Activated CD4-positive, CD25-positive, alpha-beta regulatory T cell (primary cell): ENCODE measurements around the gene ADAT1.

ENCODE experiments used
- DNase-seq, 4 experiments: peaks; one replicate each; lab custom pipeline; 2025; lab: John Stamatoyannopoulos, UW

Gene ADAT1

DNA sequence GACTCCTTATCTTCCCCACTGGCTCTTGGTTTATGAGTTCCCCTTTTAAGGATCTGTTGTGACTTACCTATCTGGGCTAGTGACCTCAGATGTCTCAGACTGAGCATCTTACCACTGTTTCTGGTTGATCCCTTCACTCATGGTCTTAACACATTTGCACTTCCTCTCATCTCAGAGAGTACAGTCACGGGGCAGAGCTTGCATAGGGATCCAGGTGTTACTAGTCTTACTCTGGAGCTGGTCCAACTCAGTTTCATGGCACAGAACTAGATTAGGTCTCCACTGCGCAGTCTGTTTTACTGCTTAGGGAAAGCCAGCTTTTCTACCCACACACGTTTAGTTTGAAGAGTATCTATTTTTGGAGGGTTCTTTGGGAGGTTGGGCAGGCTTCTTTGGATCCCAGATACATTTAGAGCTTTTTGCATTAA is 46.7 kb downstream of the ADAT1 start:
- no peak for DNase-seq

DNA sequence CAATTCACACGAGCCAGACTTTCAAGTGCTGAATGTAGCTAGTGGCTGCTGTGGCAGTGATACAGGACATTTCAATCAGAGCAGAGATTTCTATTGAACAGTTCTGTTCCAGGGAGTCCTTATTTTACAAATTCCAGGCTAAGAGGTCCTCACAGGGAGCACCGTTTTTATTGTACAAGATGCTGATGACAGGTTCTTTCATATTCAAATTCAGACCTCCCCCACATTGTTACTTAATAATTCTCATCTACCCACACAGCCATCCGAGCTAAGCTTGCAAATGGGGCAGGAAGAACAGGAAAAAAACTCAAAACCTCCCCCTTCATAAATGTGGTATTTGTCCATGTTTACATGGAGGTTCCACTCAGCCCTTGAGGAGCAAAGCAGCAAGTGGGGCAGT is 47.1 kb downstream of the ADAT1 start:
- no peak for DNase-seq

DNA sequence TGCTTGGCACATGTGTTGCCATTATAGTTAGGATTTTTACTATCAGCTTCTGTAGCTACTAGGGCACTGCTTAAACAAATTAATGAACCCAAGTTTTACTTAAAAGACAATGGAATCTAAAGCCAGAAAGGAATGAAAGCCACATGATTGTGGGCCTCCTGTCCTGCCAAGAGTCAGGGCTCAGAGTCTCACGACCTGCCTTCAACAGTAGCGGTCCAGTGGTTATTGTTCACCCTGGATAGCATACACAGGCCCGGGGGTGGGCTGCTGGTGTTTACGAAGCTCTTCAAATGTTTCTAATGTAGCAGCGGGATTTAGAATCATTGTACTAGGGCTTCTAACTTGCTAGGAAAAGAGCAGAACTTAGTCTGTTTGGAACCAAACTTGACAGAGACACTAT is 49.1 kb downstream of the ADAT1 start:
- DNase-seq: no peak

DNA sequence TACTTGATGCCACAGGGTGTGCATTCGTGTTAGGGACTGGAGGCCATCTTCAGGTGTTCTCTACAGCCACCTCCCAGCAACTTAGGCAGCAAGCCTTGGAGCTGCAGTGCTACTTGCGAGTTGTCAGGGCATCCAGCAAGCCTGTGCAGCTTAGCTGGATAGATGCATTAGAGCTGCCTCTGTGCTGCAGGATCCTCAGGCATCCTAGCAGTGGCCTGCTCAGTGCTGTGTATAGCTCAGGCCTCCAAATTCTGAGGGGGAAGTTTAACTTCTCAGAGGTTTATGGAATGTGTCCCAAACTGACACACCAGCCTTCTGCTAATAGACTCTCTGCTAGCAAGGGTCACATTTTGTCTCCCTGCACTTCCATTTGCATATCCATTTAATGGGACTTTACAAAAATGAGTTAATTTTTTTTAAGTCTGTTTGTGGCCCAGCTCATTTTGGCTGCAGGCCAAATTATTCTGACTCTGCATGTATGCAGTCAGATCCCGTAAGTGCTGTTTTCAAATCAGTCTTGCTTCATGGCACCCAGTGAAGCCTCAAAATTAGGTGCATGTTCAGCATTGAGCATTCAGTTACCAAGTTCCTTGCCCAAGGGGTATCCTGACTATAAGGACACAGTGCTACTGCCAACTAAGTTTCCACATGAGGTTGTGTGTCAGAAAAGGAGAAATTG is 50.1 kb downstream of the ADAT1 start:
- DNase-seq: no peak

- no peak for DNase-seq
Observed at GRCh38 chr16:75570396-75571065, 52.5 kb downstream of the ADAT1 start.

- DNase-seq: no peak
Observed at GRCh38 chr16:75567911-75568310, 55.2 kb downstream of the ADAT1 start.

GRCh38 chr16:75566758-75567255 is 56.3 kb downstream of the ADAT1 start:
- peak in 2 of 4 experiments; percentile 5 to 29 for DNase-seq

DNA sequence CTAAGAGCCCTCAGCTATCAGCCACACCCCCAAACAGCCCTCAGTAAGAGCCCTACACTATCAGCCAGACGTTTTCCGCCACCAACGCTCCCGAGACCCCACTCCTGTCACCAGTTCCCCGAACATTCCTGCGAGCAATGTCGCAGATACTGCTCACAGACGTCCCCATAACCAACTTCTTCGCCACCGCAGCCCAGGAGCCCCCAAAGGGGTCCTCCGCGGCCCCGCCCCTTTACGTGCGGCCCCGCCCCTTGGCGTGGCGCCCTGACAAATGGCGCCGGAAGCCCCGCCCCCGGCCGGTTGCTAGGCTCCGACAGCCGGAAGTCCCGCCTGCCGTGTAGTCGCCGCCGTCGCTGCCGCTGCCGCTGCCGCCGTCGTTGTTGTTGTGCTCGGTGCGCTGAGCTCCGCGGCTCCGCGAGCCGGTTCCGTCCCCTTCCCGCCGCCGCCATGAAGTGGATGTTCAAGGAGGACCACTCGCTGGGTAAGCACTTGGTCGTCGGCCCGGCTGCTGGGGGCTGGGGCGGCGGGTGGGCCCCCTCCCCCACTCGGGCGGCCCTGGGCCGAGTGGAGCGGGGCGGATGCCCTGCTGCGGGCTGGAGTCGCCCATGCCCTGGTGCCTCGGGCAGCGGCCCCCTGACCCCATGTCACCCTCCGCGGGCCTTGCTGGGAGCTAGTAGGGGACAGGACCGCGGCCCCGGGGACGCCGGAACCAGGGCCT is 56.9 kb downstream of the ADAT1 start, which contains the start of gene GABARAPL2:
Gene GABARAPL2 (plus strand): TSS at position 340 of the 718 bp plus-strand sequence. CDS start 108 bp downstream, at position 448.
- peak; percentile 79 to 86 (median 84) for DNase-seq

DNA sequence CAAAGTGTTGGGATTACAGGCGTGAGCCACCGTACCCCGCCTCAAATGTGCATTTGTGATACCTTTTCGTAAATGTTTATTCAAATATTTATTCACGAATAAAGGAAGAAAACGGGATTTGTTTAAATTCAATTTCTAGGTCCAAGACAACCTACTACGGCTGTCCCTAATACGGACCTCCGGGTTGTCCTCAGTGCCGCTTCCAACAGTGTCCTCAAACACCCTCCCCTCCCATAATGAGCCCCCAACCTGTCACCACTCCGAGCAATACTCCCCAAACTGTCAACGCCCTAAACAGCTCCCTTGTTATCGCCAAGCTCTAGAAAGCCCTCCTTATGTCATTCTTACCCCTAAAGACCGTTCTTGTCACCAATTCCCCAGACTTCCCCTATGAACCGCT is 57.4 kb downstream of the ADAT1 start:
- no peak for DNase-seq

DNA sequence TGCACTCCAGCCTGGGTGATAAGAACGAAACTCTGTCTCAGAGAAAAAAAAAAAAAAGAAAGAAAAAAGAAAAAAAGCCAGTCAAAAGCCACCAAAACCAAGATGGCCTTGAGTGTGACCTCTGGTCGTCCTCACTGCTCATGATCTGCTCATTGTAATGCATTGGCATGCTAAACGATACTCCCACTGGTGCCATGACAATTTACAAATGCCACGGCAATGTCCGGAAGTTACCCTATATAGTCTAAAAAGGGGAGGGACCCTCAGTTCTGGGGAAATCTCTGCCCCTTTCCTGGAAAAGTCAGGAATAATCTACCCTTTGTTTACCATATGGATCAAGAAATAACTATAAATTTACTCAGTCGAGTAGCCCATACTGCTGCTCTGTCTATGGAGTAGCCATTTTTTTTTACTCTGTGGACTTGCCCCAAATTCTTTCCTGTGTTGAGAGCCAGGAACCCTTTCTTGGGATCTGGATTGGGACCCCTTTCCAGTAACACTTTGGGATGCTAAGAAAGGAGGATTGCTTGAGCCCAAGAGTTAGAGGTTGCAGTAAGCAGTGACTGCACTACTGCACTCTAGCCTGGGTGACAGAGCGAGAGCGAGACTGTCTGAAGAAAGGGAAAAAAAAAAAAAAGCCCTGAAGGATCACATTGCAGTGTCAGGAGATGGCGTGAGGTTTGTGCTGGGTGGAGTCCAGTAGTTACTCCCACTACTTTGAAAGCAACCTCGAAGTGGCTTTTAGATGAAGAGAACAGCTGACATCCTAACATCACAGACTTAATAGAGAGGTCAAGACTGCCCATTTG is 63.3 kb downstream of the ADAT1 start:
- DNase-seq: no peak

GRCh38 chr16:75558846-75559401 is 64.2 kb downstream of the ADAT1 start:
- DNase-seq: no peak

GRCh38 chr16:75556431-75556950 is 66.6 kb downstream of the ADAT1 start:
- no peak for DNase-seq

DNA sequence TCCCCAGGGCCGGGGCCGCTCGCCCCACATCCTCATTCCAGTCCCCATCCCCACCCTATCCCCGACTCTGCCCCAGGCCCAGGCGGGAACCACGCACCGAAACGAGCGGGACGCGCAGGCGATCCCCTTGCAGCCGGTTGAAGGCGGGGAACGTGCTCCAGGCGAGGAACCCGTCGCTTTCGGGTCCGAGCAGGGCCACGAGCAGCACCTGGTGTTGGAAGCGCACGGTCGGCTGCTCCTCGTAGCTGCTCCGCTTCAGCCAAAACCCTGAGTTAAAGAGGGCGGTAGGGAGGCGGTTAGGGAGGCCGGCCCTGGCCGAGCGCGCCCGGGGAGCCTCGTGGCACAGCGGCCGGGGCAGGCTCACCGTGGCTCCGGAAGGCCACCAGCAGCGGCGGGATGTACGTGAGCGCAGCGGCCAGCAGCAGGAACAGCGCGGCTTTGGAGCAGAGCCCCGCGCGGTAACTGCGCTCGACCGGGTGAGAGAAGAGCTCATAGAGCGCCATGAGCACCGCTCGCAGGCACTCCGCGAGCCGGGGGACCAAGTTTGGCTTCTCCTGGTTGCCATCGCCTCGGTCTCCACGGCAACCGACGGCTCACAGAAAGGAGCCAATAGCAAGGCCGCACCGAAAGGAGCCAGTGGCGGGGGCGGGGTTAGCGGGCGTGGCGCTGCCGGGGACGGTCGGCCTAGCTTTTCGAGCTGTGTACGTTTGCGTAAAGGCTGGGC is 67.2 kb downstream of the ADAT1 start, which contains the start of gene TMEM231:
Gene TMEM231 (minus strand): TSS at position 546 of the 724 bp plus-strand sequence. CDS start 43 bp downstream, at position 503.
- peak; percentile 88 to 95 (median 94) for DNase-seq

- no peak for DNase-seq
Observed at GRCh38 chr16:75555213-75555706, 67.8 kb downstream of the ADAT1 start.

DNA sequence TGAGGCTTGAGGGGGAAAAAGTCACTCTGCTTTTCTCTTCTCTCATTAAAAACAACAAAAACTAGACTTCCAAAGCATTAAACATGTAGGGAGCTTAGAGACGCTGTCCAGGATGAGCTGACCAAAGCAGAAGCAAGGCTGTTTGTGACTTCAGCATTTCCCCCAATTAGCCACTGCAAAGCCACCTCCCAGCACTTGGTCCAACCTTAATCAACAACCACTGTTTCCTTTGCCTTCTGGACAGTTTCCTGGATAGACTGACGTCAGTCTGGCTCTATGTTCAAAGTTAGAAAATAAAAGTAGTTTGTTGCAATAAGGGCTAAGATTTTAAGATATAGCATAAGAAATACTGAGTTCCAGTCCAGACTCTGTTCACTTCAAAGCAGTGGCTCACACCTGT is 70.1 kb downstream of the ADAT1 start:
- no peak for DNase-seq

DNA sequence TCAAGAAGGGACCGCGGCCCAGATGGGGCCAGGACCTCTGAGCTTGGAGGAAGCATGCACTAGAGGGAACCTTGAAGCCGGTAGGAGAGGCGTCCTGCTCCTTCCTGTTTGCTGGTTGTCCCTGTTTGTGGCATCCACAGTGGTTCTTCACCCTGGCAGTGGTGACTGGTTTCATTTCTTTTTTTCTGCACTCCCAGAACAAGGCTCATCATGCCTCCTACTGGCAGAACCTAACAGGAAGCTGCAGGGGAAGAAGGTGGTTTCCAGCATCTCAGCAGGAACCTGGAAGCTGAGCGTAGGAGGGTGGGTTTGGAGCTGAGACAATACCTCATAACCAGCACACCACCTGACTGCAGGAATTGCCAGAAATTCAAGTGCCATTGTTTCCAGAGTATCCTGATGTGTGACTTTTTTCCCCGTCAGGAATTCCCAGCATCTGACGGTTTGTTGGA is 72.8 kb downstream of the ADAT1 start:
- DNase-seq: no peak
